HCEC 1CT (cell line): ENCODE results near the gene GRB10.
"Not testable (repeated sequence)": the region's sequence is repeated elsewhere in the genome, so short reads cannot be mapped to it uniquely, and the experiment has no call there.

Experiments used
- DNase-seq: peaks from one replicate; pipeline ENCODE4 v3.0.0-alpha.2; 2017

Gene GRB10

DNA sequence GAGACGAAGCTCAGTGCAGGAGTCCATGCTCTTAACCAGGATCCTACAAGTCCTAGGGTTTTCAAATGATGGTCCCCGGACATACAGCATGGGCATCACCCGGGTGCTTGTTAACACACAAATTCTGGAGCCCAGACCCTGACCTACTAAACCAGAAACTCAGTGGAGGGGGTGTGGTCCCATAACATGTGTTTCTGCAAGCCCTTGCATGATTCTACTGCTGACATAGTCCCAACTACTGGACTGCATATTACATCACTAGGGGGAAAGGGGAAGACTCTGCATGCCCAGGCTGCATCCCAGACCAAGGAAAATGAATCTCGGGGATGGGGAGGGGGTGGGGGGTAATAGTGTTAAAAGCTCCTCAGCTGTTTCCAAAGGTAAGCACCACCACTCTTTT is 40.3 kb downstream of the GRB10 start:
- DNase-seq = no peak

DNA sequence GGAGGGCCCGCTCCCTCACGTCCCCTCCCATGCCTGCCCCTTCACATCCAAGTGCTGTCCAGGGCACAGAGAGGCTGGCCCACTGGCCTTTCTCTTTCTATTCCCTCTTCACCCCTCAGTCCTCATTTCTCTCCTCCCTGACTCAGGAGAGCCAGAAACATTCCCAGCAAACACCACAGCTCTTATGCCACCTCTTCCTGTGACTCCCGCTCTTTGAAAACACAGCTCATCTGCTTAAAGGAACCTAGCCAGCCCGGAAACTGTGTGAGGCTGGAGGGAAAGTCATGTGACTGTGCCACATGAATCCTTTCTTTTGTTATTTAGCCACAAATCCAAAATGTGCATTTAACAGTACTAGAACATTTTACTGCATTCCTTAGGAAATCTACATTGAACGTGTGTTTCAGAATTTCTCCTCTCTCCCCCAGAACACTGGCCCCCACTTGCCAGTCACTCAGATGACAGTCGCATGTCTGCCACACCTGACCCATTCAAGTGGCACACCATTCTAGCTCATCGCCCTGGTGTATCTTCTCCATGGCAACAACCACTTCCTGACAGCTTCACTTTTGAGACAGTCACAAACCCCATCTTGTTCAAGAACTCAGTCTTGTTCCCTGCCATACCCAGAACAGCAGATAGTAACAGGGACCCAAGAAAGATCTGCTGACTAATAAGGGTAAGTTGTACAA is 42.8 kb downstream of the GRB10 start:
- peak; percentile 3 for DNase-seq

- DNase-seq = no peak
Observed at GRCh38 chr7:50738932-50739331, 43.8 kb downstream of the GRB10 start.

DNA sequence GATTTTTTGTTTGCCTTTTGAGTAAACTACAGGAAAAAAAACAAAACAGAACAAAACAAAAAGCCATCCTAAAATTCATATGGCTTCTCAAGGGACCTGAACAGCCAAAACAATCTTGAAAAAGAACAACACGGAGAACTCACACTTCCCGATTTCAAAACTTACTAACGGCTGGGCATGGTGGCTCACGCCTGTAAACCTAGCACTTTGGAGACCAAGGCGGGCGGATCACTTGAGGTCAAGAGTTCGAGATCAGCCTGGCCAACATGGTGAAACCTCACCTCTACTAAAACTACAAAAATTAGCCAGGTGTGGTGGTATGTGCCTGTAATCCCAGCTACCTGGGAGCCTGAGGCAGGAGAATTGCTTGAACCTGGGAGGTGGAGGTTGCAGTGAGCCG is 46.9 kb downstream of the GRB10 start:
- not testable (repeated sequence) for DNase-seq

DNA sequence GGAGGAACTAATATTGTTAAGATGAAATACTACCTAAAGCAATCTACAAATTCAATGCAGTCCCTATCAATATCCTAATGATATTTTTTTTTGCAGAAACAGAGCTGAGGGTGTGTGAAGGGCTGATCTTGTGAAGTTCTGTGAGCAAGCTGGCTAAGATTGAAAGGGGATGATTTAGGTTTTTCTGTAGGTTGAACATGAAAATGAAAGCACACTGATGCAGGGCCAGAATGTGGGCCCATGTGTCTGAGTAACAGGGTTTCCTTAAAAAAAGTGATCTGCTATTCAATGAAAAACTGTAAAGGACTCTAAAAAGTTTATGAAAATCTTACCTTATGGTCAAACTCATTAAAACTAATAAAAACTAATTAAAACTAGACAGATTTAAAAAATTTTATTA is 47.4 kb downstream of the GRB10 start:
- DNase-seq = no peak

DNA sequence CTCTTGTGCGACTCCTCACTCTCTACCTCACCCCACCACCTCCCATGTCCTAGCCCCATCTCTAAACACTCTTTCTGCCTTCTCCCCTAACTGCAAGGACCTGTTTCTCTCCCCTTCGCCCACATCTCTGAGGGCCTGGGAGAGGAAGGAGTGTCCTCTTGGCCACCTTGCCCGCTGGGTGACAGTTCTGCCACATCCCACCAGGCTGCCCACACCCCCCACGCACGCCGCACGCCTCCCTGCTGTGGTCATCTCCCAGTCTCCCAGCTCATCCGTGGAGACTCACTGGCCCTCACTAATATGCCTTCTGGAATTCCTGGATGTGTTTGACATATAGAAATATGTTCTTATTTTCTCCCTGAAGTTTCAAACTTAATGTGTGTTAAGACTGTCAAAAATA is 48.5 kb downstream of the GRB10 start:
- DNase-seq = no peak

DNA sequence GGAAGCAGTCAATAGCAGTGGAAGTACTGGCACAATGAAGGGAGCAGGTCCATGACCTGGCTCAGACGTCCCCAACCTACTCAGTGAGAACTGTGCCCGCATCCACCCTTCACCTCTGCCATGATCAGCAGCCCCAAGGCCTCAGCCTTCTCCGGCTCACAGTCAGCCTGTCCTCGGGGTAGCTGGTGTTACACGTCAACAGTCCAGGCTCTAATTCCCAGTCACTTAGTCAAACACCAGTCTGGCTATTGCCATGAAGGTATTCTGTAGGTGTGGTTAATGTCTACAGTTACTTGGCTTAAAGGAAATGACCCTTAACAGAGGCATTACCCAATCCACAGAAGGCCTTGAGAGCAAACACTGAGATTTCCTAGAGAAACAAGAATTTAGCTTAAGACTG is 49.1 kb downstream of the GRB10 start:
- DNase-seq = no peak

DNA sequence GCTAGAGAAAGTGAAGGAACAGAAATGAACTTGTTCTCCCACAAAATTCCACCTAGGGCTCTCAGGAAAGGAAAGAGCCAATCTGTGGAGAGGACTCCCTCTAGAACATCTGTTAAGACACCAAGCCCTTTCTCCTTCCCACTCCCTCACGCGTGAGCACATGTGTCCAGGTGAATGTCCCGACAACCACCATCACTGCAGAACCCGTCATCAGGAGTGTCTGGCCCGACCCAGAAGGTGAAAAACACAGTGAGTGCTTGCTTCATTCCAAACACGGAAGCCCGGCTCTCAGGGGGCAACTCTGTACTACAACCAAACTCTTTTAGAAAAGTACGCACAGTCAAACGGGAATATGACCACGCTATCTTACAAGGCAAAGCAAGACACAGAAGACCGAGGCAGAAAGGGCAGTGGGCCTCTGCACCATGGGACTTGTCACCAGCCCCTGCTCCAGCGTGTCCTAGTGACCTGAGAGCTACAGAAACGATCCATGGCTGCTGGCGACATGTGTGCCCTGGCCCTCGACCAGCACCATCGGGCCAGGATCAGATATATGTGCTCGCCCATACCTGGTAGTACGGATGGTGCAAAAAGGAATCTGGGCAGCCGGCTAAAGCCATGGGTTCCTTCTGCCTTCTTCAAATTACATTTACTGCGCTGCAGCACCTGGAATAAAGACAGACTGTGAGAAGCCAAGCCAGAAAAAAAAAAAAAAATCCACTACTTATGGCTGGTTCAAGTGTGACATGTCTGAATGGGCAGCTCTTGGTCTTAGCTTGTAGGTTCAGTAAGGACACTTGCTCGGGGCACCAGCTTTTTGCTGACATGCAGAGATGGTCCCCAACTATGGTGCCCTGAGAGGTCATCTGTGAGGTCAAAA is 50.8 kb downstream of the GRB10 start:
- DNase-seq = no peak

DNA sequence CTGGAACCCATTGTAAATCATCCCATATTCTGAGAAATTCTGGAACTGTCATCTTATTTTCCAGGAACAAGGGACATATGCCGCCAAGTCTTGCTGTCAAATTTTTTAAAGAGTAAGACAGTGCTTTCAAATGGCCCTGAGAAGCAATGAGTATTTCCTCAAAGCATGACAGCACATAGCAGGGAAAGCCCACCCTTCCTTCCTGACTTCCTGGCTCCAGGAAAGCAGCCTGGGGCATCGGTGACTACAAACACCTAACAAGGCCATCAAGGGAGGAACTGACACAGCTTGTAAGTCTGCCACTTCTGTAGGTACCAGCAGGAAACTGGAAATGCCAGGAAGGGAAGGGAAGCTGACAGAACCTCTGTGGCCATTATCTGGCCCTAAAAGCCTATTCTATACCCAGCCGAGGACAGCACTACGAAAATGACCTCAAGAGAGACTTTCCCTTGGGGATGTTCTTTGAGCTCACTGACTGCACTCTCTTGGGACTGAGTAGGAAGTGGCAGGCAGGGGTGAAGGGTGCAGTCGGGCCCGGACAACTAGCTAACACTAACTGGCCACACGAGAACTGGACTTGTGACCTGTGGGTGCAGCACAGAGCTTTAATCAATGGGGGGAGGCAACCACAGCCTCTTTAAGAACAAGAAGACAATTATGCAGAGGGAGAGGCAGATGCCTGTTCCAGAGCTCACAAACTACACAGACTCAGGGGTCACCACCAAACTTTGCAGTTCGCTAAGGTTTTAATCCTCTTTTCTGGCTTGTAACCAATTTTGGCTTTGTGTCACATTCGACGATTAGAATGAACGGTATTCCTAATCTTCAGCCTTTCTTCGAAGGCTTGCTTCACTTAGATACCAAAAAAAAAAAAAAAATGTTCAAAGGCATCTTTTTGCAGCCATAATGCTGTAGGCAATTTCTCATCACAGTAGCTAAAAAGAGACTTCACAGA is 52.0 kb downstream of the GRB10 start:
- DNase-seq = no peak

- DNase-seq = peak; percentile 48
Observed at GRCh38 chr7:50729962-50730361, 52.7 kb downstream of the GRB10 start.

- DNase-seq = peak; percentile 47
Observed at GRCh38 chr7:50728184-50728583, 54.5 kb downstream of the GRB10 start.

GRCh38 chr7:50727711-50728110 is 55.0 kb downstream of the GRB10 start:
- no peak for DNase-seq

DNA sequence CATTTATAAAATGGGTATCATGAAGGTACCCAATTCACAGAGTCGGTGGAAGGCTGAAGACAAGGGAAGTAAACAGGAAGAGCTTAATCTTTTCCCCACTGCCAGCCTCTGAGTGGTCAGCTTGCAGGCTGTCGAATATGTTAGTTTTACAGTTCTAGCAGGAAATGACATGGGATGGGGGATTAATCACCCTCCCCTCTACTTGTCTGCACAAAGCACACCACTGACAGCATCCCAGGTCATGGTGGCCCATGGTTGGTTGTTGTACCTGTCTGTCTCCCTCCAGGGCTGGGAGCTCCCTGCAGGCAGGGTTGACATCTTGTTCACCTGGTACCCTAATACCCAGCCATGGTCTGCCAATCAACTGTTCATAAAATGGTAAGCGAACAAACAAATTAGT is 55.6 kb downstream of the GRB10 start:
- no peak for DNase-seq

GRCh38 chr7:50725774-50726173 is 56.9 kb downstream of the GRB10 start:
- DNase-seq = no peak

GRCh38 chr7:50724526-50725520 is 57.9 kb downstream of the GRB10 start:
- no peak for DNase-seq

DNA sequence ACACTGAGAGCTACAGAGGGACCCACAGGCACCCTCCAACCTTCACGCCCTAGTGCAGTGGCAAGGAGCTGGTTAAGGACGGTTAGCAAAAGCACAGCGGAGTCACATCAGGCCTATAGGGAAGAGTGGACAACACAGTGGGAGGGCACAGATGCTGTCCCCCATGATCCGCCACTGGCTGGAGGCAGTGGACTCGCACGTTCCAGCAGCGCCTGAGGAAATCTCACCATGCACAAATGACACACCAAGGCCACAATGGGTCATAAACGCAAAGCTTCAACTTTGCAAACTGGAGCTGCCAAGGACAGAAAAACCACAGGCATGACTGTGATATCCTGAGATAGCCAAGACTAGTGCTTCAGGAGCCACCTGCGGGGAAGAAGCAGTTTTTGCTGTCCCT is 58.8 kb downstream of the GRB10 start:
- DNase-seq = no peak

DNA sequence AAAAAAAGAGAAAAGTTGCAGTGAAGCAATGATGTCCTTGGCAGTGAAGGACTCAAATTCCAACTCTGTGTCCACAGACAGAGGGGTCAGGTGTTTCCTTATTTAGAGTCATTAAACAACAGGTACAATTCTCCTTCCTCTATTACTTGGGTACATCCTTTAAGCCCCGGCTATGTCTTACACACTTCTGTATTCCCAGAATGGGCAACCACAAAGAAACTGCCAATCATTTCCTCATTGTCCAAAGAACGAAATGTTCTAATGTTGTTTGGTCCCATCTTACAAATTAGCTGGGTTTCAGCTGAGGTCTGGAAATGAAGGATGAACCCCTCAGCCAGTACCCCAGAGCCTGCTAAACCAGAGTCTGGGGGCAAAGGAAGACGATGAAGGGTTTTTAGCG is 59.5 kb downstream of the GRB10 start:
- DNase-seq = no peak

DNA sequence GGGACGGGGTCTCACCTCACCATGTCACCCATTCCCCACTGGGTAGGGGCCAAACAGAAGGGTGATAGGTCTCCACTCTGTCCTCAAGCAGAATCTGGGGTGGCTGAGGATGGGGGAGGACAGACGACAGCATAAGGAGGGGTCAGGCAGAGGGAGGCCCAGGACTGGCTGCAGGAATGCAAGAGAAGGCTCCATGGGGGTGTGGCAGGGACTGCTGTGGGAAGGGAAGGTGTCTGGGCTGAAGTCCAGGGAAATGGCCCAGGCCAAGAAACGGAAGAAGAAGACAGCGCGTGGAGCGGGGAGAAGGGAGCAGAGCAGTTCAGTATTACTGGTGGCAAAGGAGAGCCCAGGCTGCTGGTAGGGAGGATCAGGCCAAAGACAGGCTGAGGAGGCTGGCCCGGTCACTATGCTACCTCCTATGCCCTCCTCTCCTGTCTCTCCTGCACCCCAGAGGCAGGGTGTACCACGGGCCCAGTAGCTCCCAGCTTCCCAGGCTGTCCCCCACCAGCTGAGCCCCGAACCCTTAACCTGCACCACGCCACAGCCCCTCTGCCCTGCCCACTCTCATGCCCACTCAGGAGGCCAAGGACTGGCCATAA is 60.9 kb downstream of the GRB10 start:
- DNase-seq = no peak

GRCh38 chr7:50721160-50721559 is 61.5 kb downstream of the GRB10 start:
- DNase-seq = no peak

DNA sequence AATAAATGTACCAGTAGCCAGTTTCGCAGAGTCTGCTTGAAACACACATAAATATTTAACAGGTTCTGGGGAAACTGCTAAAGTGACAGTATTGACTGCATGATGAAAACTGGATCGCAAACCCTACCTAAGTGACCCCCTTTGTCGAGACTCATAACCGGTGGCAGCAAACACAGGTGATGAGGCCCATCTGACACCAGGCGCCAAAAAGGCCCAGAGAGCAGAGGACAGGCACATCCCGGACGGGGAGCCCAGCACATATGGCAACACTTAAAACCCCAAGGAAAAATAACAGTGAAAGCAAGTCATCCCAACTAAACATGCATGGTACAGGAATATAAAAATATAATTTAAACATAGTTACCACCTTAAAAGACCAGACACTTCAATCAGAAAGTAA is 62.4 kb downstream of the GRB10 start:
- no peak for DNase-seq

DNA sequence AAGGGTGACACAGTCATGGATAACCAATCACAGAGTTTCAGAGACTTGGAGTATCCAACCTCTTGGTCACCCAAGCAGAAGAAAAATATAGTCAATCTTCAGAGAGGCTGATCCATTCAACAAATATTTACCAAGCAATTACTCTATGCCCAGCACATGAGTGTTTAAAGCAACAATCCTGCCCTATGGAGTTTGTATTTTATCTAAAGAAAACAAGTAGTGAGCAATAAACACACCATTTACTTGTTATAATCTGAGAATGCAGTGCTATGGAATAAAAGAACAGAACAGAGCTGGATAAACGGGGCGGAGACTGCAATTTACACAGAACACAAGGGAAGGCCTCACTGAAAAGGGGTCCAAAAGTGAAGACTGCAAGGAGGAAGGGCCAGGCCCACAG is 63.8 kb downstream of the GRB10 start:
- DNase-seq = no peak

DNA sequence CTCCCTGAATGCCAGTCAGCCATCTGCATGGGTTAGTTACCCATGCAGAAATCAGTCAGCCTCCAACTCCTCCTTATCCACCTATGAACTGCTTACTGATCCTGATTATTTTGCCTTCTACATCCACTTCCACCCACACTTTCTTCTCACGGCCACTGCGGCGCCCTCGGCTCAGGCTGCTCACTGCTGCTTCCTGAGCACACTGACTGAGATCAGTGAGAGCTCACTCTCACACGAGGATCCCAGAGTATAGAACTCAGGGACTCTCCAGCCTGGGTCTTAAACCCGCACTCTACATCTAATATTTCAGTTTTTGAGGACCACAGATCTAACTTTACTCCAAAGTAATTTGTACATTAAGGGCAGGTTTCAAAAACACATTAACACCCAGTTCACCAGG is 64.4 kb downstream of the GRB10 start:
- DNase-seq = no peak
